NT2/D1 (cell line): Measurements from ENCODE around the gene HERPUD1.

ENCODE experiments used
- YY1 ChIP-seq: IDR thresholded peaks from 2 replicates; pipeline ENCODE4 v1.6.1; 2011; ENCODE audit not compliant: insufficient read length, insufficient read depth
- ZNF274 ChIP-seq: IDR thresholded peaks from 2 replicates; pipeline ENCODE4 v1.6.1; 2011; ENCODE audit warnings: mild to moderate bottlenecking, low read depth, low read length

GRCh38 chr16:56985962-56986360 is 54.0 kb downstream of the HERPUD1 start:
- TF ChIP-seq YY1, result no peak
- TF ChIP-seq ZNF274, result no peak
